Stimulated activated naive CD4-positive, alpha-beta T cell treated with Interleukin-2 at 50 U/mL for 16 hours (primary cell): Measurements from ENCODE around the gene CFAP107.
"Not testable (repeated sequence)": the region's sequence is repeated elsewhere in the genome, so short reads cannot be mapped to it uniquely, and the experiment has no call there.

Experiments used
- DNase-seq: peaks from one replicate; lab custom pipeline; 2025; lab: John Stamatoyannopoulos, UW

The CFAP107 gene, protein sequence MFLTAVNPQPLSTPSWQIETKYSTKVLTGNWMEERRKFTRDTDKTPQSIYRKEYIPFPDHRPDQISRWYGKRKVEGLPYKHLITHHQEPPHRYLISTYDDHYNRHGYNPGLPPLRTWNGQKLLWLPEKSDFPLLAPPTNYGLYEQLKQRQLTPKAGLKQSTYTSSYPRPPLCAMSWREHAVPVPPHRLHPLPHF

DNA sequence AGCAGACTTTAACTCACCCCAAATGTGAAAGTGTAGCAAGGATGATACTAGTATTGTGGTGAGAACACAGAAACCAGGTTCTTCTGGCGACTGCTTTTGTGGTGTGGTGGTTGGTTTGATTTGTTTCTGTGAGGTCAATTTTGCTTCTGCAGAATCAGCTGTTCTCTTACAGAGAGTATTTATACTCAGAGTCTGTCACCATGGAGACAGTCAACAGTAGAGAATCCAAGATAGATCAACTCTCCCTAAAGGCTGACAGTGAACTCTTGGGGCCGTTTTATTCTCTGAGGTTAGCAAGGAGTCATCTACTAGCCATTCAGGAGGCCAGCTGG, at the start of gene CFAP107:
Gene CFAP107 (plus strand): TSS at position 209 of the 332 bp plus-strand sequence. CDS start 231 bp downstream, outside the sequence.
- no peak for DNase-seq

DNA sequence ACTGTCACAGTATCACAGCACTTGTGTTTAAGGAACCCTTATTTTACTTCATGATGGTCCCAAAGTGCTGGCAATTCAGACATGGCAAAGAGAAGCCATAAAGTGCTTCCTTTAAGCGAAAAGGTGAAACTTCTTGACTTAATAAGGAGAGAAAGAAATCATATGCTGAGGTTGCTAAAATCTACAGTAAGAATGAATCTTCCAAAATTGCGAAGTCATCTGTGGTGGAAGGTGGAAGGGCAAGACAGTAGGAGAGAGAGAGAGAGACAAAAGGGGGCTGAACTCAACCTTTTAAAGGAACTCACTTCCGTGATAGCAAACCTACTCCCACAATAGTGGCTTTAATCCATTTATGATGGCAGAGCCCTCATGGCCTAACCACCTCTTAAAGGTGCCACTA, 49.3 kb upstream of the CFAP107 start:
- no peak for DNase-seq

DNA sequence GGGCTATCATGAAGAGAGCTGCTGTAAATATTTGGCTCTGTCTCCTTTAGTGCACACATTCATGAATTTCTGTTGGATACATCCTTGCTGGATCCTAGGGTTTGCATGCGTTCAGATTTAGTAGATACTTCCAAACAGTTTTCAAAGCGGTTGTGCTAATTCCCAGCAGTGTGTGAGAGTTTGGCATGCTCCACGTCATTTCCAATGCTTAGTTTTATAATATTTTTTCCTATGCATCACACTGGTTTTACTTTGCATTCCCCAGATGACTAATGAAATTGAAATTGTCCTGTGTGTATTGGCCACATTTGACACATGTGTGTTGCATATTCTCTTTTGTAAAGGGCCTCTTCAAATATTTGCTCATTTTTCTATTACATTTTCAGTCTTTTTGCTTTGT, 48.6 kb upstream of the CFAP107 start:
- no peak for DNase-seq

DNA sequence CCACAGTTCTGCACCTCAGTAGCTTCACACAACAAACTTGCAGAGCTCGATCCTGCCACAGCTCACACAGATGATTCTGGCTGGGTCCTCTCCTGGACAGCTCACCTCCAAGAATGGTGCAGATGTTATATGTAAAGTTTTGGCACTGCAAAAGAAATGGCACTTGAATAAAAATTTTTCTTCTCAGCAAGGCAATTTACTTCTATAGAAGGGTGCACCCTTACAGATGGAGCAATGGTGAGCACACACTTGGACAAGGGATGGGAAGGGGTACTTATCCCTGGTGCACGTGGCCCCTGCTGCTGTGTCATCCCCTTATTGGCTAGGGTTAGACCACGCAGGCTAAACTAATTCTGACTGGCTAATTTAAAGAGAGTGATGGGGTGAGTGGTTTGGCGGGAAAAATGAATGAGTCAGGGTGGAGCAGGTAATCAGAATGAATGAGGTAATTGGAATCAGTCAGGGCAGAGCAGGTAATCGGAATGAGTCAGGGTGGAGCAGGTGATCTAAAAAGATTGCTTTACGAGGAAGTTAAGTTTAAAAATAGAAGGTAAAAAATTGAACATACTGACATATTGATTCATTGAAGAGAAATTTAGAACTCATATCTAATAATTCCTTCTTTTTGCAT, 42.1 kb upstream of the CFAP107 start:
- DNase-seq = no peak

DNA sequence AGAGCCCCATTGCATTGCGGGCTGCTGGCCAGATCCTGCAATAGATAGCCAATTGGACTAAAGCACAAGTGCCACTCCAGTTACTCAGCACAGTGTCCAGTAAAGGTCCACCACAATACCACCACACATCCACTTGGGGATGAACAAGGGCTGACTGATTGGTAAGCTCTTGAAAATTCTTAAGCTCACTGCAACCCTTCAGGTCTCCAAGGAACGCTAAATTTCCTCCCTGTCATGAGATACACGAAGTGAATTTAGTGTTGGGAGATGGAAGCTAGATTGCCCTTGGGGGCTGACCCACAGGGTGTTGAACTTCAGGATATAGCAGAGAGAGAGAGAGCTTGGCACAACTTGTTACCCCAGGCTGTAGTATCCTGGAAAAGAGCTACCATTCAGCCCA, 39.9 kb upstream of the CFAP107 start:
- no peak for DNase-seq

DNA sequence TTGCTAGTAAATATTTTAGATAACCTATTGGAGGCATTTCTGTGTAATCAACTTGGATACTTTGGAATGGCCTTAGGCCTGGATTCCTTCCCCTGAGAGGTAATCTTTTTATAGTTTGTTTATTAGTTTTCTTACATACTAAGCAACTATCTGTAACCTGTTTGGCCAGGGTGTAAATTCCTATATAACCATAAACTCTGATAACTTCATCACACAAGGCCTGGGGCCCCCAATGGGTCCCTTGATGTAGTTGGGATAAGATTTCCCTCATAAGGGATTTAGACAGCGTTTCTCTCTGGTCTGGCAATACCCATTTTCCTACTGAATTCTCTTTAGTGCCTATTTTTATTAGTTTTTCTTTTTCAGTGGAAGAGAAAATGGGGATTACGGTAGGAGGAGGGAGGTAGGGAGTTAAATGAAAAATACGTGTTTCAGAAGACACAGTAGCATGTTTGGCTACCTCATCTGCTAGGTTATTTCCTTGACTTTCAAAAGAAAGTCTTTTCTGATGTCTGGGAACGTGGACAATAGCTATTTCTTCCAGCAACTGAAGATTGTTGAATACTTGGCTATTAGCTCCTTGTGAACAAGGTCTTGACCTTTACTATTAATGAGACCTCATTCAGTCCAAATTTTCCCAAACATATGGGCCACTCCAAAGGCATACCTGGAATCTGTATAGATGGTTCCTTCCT, 37.5 kb upstream of the CFAP107 start:
- no peak for DNase-seq

DNA sequence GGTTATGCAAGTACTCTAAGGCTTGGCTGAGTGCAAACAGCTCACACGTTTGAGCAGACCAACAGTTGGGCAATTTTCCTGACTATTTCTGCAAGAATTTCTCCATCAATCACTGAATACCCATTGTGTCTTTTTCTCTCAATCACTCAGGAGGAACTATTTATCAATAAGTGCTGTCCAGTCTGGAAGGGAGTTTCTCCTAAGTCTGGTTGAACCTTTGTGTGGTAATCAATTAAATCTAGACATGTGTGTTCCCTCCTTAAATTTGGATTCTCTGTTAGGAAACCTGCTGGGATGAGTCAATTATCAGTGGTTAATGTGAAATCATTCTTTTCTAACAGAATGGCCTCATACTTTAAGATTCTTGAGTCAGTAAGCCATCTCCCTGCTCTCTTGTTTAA, 36.9 kb upstream of the CFAP107 start:
- DNase-seq = no peak

DNA sequence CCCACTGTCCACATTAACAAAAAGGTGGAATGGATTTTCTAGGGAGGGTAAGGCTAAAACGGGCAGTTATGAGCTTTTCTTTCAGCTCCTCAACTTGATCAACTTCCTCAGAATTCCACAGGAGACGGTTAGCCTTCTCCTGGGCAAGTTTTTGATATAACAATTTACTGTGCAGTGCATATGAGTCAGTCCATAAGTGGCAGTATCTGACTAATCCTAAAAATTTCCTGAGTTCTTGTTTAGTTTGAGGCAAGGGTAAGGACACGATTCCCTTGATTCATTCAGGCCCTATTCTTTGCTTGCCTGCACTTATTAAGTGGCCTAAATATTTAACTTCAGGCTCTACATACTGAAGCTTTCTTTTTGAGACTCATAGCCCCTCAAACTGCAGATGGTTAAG, 36.3 kb upstream of the CFAP107 start:
- no peak for DNase-seq

DNA sequence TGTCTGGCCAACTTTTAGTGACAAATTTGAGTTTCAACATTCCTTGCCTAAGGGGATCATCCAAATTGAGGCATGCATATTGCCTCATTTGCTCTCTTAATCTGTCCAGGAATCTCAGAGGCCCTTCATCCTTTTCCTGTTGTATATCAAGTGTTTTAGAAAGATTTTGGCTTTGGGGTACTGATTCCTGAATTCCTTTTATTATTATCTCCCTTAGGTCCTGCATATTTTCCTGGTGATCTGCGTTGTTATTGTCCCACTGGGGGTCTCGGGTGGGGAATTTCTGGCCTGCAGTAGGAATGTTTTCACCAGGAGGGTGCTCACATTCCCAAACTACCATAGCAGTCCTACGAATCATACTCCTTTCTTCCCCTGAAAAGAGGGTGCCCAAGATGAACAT, 34.5 kb upstream of the CFAP107 start:
- no peak for DNase-seq

DNA sequence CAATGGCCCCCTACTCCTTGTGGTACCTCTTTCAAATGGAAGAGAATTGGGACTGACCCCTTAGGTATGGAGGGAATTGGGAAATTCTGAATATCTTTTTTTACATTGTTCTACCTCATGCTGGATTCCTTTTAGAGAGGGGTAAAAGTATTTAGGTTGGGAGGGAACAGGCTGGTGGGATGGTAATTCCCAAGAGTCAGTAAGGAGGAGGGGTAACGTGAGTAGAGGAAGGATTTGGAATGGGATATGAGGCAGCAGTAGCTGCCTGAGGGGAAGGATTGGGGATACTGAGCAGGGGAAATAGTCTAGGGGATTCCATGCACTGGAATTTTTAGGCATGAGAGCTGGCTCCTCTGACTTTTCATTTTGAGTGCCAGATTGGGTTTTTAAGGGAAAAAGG, 33.9 kb upstream of the CFAP107 start:
- DNase-seq = no peak

DNA sequence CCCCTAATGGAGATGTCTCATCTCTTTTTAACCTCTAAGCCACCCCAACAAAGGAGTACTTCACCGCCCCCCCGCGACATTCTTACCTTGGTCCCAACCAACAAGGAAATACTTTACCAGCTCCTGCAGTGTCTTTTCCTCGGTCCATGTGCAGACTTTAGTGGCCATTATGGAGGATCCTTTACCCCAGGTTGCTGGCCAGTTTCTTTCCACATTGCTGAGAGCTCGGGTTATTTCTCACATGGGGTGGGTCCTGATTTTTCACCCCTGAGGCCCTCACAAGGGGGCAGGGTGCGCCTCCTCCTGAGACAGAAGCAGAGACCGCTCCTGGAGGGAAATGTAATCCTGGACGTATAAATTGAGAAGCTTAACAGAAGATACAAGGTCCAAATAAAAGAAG, 33.1 kb upstream of the CFAP107 start:
- DNase-seq = no peak

DNA sequence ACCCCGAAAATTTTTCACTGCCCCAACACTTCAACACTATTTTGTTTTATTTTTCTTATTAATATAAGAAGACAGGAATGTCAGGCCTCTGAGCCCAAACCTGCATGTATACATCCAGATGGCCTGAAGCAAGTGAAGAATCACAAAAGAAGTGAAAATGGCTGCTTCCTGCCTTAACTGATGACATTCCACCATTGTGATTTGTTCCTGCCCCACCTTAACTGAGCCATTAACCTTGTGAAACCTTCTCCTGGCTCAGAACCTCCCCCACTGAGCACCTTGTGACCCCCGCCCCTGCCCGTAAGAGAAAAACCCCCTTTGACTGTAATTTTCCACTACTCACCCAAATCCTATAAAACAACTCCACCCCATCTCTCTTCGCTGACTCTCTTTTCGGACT, 32.3 kb upstream of the CFAP107 start:
- DNase-seq = not testable (repeated sequence)

DNA sequence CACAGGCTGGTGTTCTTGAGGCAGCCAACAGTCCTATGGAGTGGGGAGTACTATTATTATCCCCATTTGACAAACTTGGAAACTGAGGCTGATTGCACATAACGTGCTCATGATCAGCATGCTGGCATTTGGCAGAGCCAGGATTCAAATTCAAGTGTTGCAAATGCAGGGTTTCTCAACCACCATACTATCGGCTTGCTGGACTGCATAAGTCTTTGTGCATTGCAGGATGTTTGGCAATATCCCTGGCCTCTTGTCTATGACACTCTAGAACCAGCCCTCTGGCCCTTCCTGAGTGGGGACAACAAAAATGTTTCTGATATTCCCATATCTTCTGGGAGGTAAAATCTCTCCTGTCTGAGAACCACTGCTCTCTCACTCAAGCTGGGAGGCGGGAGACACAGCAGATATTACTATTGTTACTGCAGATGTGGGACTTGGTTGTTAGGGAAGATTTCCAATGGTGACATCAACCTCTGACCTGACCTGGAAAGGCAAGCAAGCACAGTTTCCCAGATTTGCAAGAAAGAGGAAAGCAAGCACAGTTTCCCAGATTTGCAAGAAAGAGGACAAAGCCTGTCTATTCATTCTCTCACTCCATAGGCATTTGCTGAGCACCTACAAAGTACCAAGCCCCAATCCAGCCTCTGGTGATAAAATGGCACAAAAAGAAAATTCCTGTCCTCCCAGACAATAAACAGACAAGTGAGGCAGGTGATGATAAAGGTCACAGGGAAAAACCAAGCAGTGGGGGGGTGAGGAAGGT, 31.1 kb upstream of the CFAP107 start:
- no peak for DNase-seq

DNA sequence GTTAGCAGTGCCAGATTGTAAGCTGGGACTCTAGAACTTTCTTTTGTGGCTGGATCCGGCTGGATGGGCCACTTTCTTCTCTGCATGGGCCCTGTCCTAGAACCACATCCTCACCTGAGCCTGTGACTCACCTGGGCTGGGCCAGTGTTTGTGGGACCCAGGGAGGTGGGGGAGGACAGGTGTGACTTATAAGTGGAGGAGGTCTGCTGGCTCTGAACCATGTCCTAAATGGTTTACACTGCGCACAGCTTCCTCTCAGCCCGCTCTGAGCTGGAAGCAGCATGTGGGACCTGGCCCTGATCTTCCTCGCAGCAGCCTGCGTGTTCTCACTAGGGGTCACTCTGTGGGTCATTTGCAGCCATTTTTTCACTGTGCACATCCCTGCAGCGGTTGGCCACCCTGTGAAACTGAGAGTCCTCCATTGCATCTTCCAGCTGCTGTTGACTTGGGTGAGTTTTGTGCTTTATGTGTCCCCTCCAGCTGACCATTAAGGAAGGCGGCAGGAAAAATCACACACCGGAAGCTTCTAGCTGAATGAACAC, 30.0 kb upstream of the CFAP107 start, which contains the start of gene AADACL3:
Gene AADACL3 (plus strand): TSS at position 215 of the 542 bp plus-strand sequence. CDS start 67 bp downstream, at position 282.
- DNase-seq = no peak

DNA sequence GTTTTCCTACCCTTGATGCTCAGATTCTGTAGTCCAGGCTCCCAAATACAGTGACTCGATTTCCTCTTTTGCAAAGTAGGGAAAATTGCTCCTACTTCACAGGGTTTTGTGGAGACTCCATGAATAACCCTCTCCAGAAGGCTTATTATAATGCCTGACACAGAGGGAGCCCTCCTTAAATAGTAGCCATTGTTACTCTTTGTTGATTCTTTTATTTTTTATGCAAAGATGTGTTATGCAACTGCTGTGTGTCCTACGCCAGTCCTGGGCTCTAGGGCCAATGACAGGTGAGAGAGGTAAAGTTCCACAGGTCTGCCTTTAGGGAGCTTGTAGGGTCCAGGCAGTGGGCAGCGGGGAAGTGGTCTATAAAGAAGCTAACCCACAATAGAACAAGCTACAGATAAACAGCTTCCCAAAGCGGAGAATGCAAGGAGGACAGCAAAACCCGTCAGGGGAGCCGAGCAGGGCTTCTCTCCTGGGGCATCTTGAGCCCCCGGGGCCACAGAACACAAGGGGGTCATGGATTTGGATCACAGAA, 28.6 kb upstream of the CFAP107 start:
- DNase-seq = no peak

DNA sequence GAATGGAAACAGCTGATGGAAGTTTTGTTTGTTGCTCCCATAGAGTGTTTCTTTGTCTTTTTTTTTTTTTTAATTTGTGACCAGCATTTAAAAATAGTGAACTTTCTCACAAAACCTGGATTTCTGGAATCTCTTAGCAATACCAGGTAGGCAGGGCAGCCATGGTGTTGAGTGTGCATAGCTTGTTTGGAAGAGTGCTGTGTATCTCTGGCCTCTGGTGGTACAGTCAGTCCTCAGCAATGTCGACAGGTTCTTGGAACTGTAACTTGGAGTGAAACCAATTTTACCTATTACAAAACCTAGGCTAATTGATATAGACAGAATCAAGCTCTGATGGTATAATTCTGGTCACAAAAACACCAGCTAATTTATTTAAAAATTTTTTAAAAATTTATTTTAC, 23.4 kb upstream of the CFAP107 start:
- no peak for DNase-seq

DNA sequence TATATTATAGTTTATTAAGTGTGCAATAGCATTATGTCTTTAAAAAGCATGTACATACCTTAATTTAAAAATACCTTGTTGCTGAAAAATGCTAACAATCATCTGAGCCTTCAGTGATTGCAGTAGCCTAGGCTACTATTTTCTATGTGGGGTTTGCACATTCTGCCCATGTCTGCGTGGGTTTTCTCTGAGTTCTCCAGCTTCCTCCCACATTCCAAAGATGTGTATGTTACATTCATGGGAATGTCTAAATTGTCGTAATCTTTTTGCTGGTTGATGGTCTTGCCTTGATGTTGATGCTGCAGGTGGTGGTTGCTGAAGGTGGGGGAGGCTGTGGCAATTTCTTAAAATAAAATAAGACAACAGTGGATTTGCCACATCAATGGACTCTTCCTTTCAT, 17.6 kb upstream of the CFAP107 start:
- DNase-seq = no peak

DNA sequence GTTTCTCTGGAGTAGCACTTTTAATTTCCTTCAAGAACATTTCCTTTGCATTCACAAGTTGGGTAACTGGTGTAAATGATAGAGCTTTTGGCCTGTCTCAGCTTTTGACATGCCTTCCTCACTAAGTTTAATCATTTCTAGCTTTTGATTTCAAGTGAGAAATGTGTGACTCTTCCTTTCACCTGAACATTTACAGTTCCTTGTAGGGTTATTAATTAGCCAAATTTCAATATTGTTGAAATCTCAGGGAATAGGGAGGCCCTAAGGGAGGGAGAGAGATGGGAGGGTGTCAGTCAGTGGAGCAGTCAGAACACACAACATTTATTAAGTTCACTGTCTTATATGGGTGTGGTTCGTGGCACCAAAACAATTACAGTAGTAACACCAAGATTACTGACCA, 15.8 kb upstream of the CFAP107 start:
- DNase-seq = no peak

DNA sequence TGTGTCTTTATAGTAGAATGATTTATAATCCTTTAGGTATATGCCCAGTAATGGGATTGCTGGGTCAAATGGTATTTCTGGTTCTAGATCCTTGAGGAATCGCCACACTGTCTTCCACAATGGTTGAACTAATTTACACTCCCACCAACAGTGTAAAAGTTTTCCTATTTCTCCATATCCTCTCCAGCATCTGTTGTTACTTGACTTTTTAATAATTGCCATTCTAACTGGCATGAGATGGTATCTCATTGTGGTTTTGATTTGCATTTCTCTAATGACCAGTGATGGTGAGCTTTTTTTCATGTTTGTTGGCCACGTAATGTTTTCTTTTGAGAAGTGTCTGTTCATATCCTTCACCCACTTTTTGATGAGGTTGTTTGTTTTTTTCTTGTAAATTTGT, 14.9 kb upstream of the CFAP107 start:
- DNase-seq = not testable (repeated sequence)

DNA sequence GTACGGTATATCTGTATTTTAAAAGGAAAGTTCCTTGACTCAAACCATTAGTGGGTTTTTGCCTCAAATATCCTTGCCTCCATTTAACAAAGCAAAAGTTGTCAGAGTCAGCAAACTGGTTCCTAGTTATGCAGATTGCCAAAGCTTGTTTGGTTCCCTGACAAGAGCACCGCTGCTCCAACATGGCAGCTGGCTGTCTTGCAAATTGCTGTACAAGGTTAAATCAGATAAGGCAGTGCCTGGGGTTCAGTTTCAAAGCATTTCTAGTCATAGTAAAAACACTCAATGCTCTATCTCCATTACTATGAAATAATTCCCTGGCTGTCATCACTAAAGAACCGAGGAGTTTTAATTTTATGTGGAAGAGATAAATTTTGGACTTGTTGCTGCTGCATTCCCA, 11.3 kb upstream of the CFAP107 start:
- DNase-seq = no peak

DNA sequence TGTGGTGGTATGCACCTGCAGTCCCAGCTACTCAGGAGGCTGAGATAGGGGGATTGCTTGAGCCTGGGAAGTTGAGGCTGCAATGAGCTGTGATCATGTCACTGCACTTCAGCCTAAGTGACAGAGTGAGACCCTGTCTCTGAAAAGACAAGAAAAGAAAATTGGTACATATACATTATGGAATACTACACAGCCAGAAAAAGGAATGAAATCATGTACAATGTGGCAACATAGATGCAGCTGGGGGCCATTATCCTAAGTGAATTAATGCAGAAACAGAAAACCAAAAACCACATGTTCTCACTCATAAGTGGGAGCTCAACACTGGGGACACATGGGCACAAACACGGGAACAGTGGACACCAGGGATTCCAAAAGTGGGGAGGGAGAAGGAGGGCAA, 7.1 kb upstream of the CFAP107 start:
- no peak for DNase-seq

DNA sequence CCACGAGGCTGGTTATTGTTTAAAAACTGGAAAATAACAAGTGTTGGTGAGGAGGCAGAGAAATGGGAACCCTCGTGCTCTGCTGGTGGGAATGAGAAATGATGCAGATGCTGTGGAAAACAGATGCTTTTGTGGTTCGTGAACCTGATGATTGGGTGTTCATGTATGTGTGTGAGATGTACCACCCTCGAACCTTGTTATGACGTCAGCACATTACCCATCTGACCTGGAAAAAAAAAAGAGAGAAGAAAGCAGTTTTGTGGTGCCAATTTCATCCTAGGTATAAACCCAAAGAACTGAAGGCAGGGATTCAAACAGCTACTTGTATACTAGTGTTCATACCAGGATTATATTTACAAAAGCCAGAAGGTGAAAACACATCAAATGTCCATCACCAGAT, 6.4 kb upstream of the CFAP107 start:
- no peak for DNase-seq
